Measurements from ENCODE around the gene CENATAC. TPM values are rescaled to one million over a fixed set of nuclear protein-coding genes. Genes with fewer than 3 reads are reported as not detected.
"Not testable (repeated sequence)": the region's sequence is repeated elsewhere in the genome, so short reads cannot be mapped to it uniquely, and the experiment has no call there.

CENATAC gene
- total RNA-seq, 1 donor from 2014 or later = 36.4 TPM

DNA sequence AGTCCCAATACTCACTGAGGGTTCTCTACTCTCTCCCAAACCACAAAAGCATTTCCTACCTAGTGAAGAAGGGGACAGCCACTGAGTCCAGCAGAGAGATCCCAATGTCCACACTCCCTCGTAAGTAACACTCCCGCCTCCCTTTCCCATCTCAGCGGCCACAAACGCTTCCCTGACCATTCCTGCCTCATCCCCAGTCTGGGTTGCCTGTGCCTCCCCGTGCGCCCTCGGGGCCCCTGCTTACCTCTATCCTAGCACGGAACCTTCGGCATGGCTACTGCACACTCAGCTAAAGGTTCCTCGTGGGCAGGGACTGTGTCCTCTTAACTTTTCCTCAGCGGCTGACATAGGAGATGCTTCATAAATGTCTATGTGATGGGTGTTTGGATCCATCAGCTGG lies 40.4 kb upstream of the CENATAC start:
- TF ChIP-seq, protein P1, sequence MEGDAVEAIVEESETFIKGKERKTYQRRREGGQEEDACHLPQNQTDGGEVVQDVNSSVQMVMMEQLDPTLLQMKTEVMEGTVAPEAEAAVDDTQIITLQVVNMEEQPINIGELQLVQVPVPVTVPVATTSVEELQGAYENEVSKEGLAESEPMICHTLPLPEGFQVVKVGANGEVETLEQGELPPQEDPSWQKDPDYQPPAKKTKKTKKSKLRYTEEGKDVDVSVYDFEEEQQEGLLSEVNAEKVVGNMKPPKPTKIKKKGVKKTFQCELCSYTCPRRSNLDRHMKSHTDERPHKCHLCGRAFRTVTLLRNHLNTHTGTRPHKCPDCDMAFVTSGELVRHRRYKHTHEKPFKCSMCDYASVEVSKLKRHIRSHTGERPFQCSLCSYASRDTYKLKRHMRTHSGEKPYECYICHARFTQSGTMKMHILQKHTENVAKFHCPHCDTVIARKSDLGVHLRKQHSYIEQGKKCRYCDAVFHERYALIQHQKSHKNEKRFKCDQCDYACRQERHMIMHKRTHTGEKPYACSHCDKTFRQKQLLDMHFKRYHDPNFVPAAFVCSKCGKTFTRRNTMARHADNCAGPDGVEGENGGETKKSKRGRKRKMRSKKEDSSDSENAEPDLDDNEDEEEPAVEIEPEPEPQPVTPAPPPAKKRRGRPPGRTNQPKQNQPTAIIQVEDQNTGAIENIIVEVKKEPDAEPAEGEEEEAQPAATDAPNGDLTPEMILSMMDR (conservative IDR thresholded peaks at IDR 0.05) = no peak
- DNase-seq (ENCODE audit: extremely low spot score, unreplicated experiment) = no peak
- no peaks in the 10 kb centered on the region for H3K36me3 Mint-ChIP-seq
- H3K4me1 Mint-ChIP-seq (ENCODE audit: unreplicated experiment) = peaks cover 12% of the 10 kb centered on the region
- H3K27me3 Mint-ChIP-seq = peaks cover 30% of the 10 kb centered on the region
- no peaks in the 10 kb centered on the region for H3K9me3 Mint-ChIP-seq
- peak overlapping the region; percentile 69 for H3K4me3 Mint-ChIP-seq
- no peak overlapping the region for H3K27ac Mint-ChIP-seq

DNA sequence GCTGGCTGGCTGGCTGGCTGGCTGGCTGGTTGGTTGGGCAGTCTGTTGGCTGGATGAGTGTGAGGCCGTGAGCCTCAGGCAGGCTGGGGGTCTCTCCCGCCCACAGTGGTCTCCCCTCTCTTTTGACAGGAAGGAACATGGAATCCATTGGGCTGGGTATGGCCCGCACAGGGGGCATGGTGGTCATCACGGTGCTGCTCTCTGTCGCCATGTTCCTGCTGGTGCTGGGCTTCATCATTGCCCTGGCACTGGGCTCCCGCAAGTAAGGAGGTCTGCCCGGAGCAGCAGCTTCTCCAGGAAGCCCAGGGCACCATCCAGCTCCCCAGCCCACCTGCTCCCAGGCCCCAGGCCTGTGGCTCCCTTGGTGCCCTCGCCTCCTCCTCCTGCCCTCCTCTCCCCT lies 40.0 kb upstream of the CENATAC start:
- TF ChIP-seq, protein P1 (conservative IDR thresholded peaks at IDR 0.05) = no peak
- Mint-ChIP-seq H3K27ac (no peak overlapping the region), H3K9me3 (no peaks in the 10 kb centered on the region), H3K36me3 (no peaks in the 10 kb centered on the region), H3K4me3 (no peak overlapping the region), H3K4me1 (ENCODE audit: unreplicated experiment) (peaks cover 12% of the 10 kb centered on the region), H3K27me3 (peaks cover 26% of the 10 kb centered on the region)
- no peak for DNase-seq (ENCODE audit: extremely low spot score, unreplicated experiment)

DNA sequence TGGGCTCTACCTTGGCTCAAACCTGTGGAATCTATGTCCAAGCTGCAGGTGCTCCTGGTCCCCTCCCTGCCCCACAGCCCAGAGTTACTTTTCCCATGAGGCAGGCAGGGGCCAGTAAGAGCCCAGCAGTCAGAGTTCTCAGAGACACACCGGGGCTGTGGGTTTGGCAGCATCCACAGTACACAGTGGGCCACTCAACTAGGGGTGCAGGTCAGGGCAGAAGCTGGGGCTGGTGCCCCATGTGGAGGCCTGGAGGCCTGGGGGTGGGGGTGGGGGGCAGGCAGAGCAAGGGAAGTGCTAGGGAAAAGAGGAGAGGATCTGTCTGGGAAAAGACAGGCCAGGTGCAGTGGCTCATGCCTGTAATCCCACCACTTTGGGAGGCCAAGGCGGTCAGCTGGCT lies 39.4 kb upstream of the CENATAC start:
- H3K36me3 Mint-ChIP-seq = no peaks in the 10 kb centered on the region
- TF ChIP-seq, protein P1 (conservative IDR thresholded peaks at IDR 0.05) = no peak
- no peak overlapping the region for H3K4me3 Mint-ChIP-seq
- peaks cover 12% of the 10 kb centered on the region for H3K4me1 Mint-ChIP-seq (ENCODE audit: unreplicated experiment)
- no peak overlapping the region for H3K27ac Mint-ChIP-seq
- no peak for DNase-seq (ENCODE audit: extremely low spot score, unreplicated experiment)
- H3K9me3 Mint-ChIP-seq = no peaks in the 10 kb centered on the region
- H3K27me3 Mint-ChIP-seq = peaks cover 21% of the 10 kb centered on the region

DNA sequence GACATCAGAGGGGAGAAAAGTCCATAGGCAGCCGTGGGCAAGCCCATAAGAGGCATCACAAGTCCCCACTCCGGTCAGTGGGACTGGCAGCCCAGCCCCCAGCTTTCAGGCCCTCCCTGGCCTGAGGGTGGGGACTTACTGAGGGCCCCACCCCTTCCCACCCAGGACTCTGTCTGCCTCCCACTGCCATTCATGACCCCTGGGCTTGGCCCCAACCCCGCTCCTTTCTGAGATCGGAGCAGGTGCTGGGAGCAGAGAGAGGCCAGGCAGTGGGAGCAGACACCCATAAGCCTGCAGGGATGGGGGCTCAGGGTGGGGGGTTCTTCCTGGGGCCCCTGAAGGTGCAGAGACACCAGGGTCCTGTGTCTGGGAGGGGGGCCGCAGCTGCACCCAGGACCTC lies 36.7 kb upstream of the CENATAC start:
- H3K27ac Mint-ChIP-seq = no peak overlapping the region
- TF ChIP-seq, protein P1 (conservative IDR thresholded peaks at IDR 0.05) = no peak
- no peaks in the 10 kb centered on the region for H3K9me3 Mint-ChIP-seq
- no peak overlapping the region for H3K4me3 Mint-ChIP-seq
- peaks cover 9% of the 10 kb centered on the region for H3K27me3 Mint-ChIP-seq
- no peaks in the 10 kb centered on the region for H3K36me3 Mint-ChIP-seq
- H3K4me1 Mint-ChIP-seq (ENCODE audit: unreplicated experiment) = peaks cover 5% of the 10 kb centered on the region
- no peak for DNase-seq (ENCODE audit: extremely low spot score, unreplicated experiment)

DNA sequence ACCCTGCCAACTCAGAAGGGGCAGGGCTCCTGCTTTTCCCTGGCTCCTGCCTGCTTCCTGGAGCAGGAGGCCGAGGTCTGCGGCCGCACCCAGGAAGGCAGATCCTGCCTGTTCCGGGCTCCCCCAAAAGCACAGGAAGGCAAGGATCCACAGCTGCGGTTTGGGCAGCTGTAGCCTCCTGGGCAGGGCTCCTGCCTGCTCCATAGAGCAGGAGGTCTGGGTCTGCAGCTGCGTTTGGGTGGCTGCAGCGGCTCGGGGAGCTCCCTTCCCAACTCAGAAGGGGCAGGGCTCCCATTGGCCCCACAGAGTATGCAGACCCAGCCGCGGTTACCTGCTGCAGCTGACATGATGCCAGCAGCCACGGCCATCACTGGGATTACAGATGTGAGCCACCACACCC lies 36.3 kb upstream of the CENATAC start:
- no peaks in the 10 kb centered on the region for H3K9me3 Mint-ChIP-seq
- H3K4me1 Mint-ChIP-seq (ENCODE audit: unreplicated experiment) = peaks cover 1% of the 10 kb centered on the region
- no peak for DNase-seq (ENCODE audit: extremely low spot score, unreplicated experiment)
- H3K27me3 Mint-ChIP-seq = peaks cover 6% of the 10 kb centered on the region
- H3K36me3 Mint-ChIP-seq = no peaks in the 10 kb centered on the region
- TF ChIP-seq, protein P1 (conservative IDR thresholded peaks at IDR 0.05) = no peak
- H3K4me3 Mint-ChIP-seq = no peak overlapping the region
- H3K27ac Mint-ChIP-seq = no peak overlapping the region

DNA sequence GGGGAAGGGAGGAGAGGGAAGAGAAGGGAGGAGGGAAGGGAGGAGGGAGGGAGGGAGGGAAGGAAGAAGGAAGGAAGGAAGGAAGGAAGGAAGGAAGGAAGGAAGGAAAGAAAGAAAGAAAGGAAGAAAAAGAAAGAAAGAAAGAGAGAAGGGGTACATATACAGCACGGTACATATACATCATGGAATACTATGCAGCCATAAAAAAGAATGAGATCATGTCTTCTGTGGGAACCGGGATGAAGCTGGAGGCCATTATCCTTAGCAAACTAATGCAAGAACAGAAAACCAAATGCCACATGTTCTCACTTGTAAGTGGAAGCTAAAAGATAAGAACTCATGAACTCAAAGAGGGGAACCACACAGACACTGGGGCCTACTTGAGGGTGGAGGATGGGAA lies 28.4 kb upstream of the CENATAC start:
- DNase-seq (ENCODE audit: extremely low spot score, unreplicated experiment); H3K27me3 Mint-ChIP-seq; H3K4me3 Mint-ChIP-seq; H3K9me3 Mint-ChIP-seq; H3K27ac Mint-ChIP-seq; H3K36me3 Mint-ChIP-seq; H3K4me1 Mint-ChIP-seq (ENCODE audit: unreplicated experiment): not testable (repeated sequence)

Measured in type B pancreatic cell (in vitro differentiated cells).